HepG2 (cell line): Measurements from ENCODE around the gene CCND1. TPM values are rescaled to one million over a fixed set of nuclear protein-coding genes. Genes with fewer than 3 reads are reported as not detected.

Experiments
- ASH2L ChIP-seq: fragments of 300-600, 200-600 bp; sonication (generic); IDR thresholded peaks from 2 replicates; pipeline ENCODE4 v1.7.0; 2017; ENCODE audit warnings: low read depth, mild to moderate bottlenecking, moderate library complexity, mixed read lengths, low read length; ENCODE audit not compliant: insufficient read length
- BORCS8-MEF2B ChIP-seq: sonication (generic); formaldehyde crosslinking; IDR thresholded peaks from 2 replicates; pipeline ENCODE4 v1.8.0; 2022; ENCODE audit warnings: mild to moderate bottlenecking, missing genetic modification reagents
- BRD4 ChIP-seq: sonication (generic); formaldehyde crosslinking; IDR thresholded peaks from 2 replicates; pipeline ENCODE4 v1.4.0; 2020; ENCODE audit warnings: missing genetic modification reagents
- DR1 ChIP-seq: sonication (generic); formaldehyde crosslinking; IDR thresholded peaks from 2 replicates; pipeline ENCODE4 v1.8.0; 2021; ENCODE audit warnings: mild to moderate bottlenecking, missing genetic modification reagents, inconsistent platforms
- EP300 ChIP-seq, 3 experiments: sonication (generic) in 1 of 3; formaldehyde crosslinking in 1 of 3; IDR thresholded peaks; 2 replicates each; pipeline versions ENCODE4 v1.5.1 to v1.6.1; 2011 to 2020; ENCODE audit warnings: low read depth in 2 of 3, low read length in 2 of 3, borderline replicate concordance in 1 of 3, improper control_type of control experiment in 1 of 3, mild to moderate bottlenecking in 1 of 3, missing genetic modification reagents in 1 of 3, moderate library complexity in 1 of 3
- ERF ChIP-seq: IDR thresholded peaks from 2 replicates; pipeline ENCODE4 v1.6.1; 2018; ENCODE audit warnings: missing biosample characterization, missing genetic modification reagents
- GTF3A ChIP-seq: sonication (generic); formaldehyde crosslinking; conservative IDR thresholded peaks from 2 replicates; pipeline ENCODE4 v1.4.0; 2020; ENCODE audit warnings: mild to moderate bottlenecking, missing genetic modification reagents
- JUNB ChIP-seq: sonication (generic); formaldehyde crosslinking; IDR thresholded peaks from 2 replicates; pipeline ENCODE4 v1.8.0; 2022; ENCODE audit warnings: missing genetic modification reagents, mild to moderate bottlenecking, borderline replicate concordance
- MYC ChIP-seq: sonication (generic); formaldehyde crosslinking; IDR thresholded peaks from 2 replicates; pipeline ENCODE4 v1.9.0; 2021; ENCODE audit warnings: missing genetic modification reagents, borderline replicate concordance
- POLR2A ChIP-seq, 2 experiments: IDR thresholded peaks; 2 replicates each; pipeline ENCODE4 v1.6.1; 2011; ENCODE audit warnings: low read depth in 2 of 2, low read length in 2 of 2, mild to moderate bottlenecking in 1 of 2, moderate library complexity in 1 of 2; ENCODE audit not compliant: insufficient read depth in 1 of 2
- RBFOX2 ChIP-seq: fragments of 200-400 bp; formaldehyde crosslinking; IDR thresholded peaks from 2 replicates; pipeline ENCODE4 v1.6.1; 2017; ENCODE audit warnings: low read depth, mild to moderate bottlenecking, low read length
- SRY ChIP-seq: sonication (generic); formaldehyde crosslinking; IDR thresholded peaks from 2 replicates; pipeline ENCODE4 v1.8.0; 2022; ENCODE audit warnings: mild to moderate bottlenecking, missing genetic modification reagents
- TCF7 ChIP-seq: sonication (generic); IDR thresholded peaks from 2 replicates; pipeline ENCODE4 v1.6.1; 2016; ENCODE audit warnings: antibody characterized with exemption, low read depth
- ZBTB8A ChIP-seq: sonication (generic); formaldehyde crosslinking; IDR thresholded peaks from 2 replicates; pipeline ENCODE4 v1.4.0; 2020; ENCODE audit warnings: mild to moderate bottlenecking, low read depth, missing genetic modification reagents, borderline replicate concordance
- ZNF331 ChIP-seq: sonication (generic); formaldehyde crosslinking; IDR thresholded peaks from 2 replicates; pipeline ENCODE4 v1.4.0; 2020; ENCODE audit warnings: missing genetic modification reagents
- ZNF709 ChIP-seq: sonication (generic); formaldehyde crosslinking; IDR thresholded peaks from 2 replicates; pipeline ENCODE4 v1.5.0; 2020; ENCODE audit warnings: mild to moderate bottlenecking, missing genetic modification reagents
- polyA plus RNA-seq, 8 experiments: library from polyadenylated mRNA; depleted of rRNA in 3 of 8; stranded (reverse) in 7 of 8; unstranded in 1 of 8; fragments of >200 nt; fragmentation: Illumina TruSeq in 4 of 8; extraction: Trizol in 4 of 8; gene quantifications; 2 replicates each; pipeline versions ENCODE4 v1.2.1 to v1.2.3, GENCODE V29; 2011 to 2016; ENCODE audit warnings: low read depth in 4 of 8, missing spikeins in 1 of 8, mixed read lengths in 1 of 8; ENCODE audit not compliant: insufficient read depth in 1 of 8
- total RNA-seq, 5 experiments: library from RNA; depleted of rRNA; stranded (reverse); fragments of >200 nt; fragmentation: Illumina TruSeq; extraction: Trizol; gene quantifications; 2 replicates each; pipeline ENCODE4 v1.2.3, GENCODE V29; 2016; ENCODE audit warnings: low read depth in 1 of 5
- TF ChIP-seq, protein P1 (sequence below): sonication (generic); formaldehyde crosslinking; IDR thresholded peaks from 2 replicates; pipeline ENCODE4 v1.5.1; 2020; ENCODE audit warnings: mild to moderate bottlenecking, missing genetic modification reagents, moderate library complexity
- TF ChIP-seq, protein P2 (sequence below): sonication (generic); formaldehyde crosslinking; IDR thresholded peaks from 2 replicates; pipeline ENCODE4 v1.4.0; 2020; ENCODE audit warnings: missing genetic modification reagents
- TF ChIP-seq, protein P3 (sequence below): sonication (generic); formaldehyde crosslinking; IDR thresholded peaks from 2 replicates; pipeline ENCODE4 v1.4.0; 2020; ENCODE audit warnings: missing genetic modification reagents
- TF ChIP-seq, protein P4 (sequence below): sonication (generic); formaldehyde crosslinking; IDR thresholded peaks from 2 replicates; pipeline ENCODE4 v1.8.1; 2023; ENCODE audit warnings: missing genetic modification reagents, inconsistent platforms, borderline replicate concordance

CCND1 gene
- total and polyA plus RNA-seq, 2 of the 13 experiments (the other 11 are each of a cell fraction or from before 2014, with no cell fraction given) = 107 to 136 TPM

DNA sequence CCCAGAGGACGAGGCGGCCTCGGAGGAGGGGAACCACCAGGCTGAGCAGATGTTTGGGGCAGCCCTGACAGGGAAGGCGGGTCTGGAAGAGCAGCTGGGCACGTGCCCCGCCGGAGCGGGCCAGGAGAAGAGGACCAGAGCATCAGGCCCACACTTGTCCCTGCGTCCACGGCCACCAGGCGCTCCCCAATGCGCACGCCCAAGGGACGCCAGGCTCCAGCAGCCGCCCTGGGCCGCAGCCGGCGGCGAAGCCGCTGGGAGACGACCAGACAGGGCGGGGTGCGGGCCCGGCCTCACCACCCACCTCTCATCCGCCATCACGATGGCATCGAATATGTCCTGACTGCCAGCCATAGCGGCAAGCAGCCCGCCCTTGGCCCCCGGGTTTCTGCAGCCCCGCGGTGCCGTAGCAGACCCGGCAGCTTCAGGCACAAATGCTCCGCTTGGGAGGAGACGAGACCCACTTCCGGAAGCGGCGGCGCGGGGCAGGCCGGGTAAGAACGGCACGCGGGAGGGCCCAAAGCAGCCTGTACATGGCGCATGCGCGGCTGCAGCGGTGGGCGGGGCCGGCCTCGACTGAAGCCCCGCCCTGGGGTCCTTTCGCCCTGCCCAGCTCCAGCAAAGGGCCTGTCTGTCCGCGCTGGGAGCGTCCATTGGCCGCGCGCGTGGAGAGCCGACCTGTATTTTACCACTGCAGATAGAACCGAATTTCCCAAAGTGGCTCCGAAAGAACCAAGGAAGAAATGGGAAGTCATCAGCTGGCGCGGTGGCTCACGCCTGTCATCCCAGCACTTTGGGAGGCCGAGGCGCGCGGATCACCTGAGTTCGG, 34.1 kb downstream of the CCND1 start, which contains the start of gene LTO1 (continued):
- TF ChIP-seq ASH2L (peak; percentile 74), DR1 (peak; percentile 73; the same call in 1 of the 2 replicates), RBFOX2 (peak; percentile 95), ZBTB8A (CRISPR knock-in tag) (no peak), JUNB (CRISPR knock-in tag) (no peak), EP300 (IDR thresholded peaks at IDR 0.05; ENCODE audit: low read depth in 2 of 2, low read length in 2 of 2) (peak in 1 of 2 experiments; percentile 25; a peak in 2 of 4 replicates), EP300 (CRISPR knock-in tag; IDR thresholded peaks at IDR 0.05; ENCODE audit: borderline replicate concordance) (peak; percentile 50; the same call in 1 of the 2 replicates), GTF3A (CRISPR knock-in tag) (no peak; the same call in 1 of the 2 replicates), BRD4 (CRISPR knock-in tag) (0 out of 2 replicates have a peak, but pooled peaks have one; percentile 37), ERF (peak; percentile 70), BORCS8-MEF2B (CRISPR knock-in tag) (peak; percentile 90), POLR2A (IDR thresholded peaks at IDR 0.05; ENCODE audit: insufficient read depth in 1 of 2, low read depth in 2 of 2, low read length in 2 of 2) (peak; percentile 68 to 85), ZNF331 (CRISPR knock-in tag) (peak; percentile 61; the same call in 1 of the 2 replicates), TCF7 (no peak; the same call in 1 of the 2 replicates), MYC (CRISPR knock-in tag) (peak; percentile 68), ZNF709 (CRISPR knock-in tag) (peak; percentile 40; the same call in 1 of the 2 replicates), SRY (CRISPR knock-in tag) (peak; percentile 65; the same call in 1 of the 2 replicates)
- TF ChIP-seq, protein P1, sequence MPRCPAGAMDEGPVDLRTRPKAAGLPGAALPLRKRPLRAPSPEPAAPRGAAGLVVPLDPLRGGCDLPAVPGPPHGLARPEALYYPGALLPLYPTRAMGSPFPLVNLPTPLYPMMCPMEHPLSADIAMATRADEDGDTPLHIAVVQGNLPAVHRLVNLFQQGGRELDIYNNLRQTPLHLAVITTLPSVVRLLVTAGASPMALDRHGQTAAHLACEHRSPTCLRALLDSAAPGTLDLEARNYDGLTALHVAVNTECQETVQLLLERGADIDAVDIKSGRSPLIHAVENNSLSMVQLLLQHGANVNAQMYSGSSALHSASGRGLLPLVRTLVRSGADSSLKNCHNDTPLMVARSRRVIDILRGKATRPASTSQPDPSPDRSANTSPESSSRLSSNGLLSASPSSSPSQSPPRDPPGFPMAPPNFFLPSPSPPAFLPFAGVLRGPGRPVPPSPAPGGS (CRISPR knock-in tag) = peak; percentile 49; the same call in 1 of the 2 replicates
- TF ChIP-seq, protein P2, sequence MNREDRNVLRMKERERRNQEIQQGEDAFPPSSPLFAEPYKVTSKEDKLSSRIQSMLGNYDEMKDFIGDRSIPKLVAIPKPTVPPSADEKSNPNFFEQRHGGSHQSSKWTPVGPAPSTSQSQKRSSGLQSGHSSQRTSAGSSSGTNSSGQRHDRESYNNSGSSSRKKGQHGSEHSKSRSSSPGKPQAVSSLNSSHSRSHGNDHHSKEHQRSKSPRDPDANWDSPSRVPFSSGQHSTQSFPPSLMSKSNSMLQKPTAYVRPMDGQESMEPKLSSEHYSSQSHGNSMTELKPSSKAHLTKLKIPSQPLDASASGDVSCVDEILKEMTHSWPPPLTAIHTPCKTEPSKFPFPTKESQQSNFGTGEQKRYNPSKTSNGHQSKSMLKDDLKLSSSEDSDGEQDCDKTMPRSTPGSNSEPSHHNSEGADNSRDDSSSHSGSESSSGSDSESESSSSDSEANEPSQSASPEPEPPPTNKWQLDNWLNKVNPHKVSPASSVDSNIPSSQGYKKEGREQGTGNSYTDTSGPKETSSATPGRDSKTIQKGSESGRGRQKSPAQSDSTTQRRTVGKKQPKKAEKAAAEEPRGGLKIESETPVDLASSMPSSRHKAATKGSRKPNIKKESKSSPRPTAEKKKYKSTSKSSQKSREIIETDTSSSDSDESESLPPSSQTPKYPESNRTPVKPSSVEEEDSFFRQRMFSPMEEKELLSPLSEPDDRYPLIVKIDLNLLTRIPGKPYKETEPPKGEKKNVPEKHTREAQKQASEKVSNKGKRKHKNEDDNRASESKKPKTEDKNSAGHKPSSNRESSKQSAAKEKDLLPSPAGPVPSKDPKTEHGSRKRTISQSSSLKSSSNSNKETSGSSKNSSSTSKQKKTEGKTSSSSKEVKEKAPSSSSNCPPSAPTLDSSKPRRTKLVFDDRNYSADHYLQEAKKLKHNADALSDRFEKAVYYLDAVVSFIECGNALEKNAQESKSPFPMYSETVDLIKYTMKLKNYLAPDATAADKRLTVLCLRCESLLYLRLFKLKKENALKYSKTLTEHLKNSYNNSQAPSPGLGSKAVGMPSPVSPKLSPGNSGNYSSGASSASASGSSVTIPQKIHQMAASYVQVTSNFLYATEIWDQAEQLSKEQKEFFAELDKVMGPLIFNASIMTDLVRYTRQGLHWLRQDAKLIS (CRISPR knock-in tag) = peak; percentile 69; the same call in 1 of the 2 replicates
- TF ChIP-seq, protein P3, sequence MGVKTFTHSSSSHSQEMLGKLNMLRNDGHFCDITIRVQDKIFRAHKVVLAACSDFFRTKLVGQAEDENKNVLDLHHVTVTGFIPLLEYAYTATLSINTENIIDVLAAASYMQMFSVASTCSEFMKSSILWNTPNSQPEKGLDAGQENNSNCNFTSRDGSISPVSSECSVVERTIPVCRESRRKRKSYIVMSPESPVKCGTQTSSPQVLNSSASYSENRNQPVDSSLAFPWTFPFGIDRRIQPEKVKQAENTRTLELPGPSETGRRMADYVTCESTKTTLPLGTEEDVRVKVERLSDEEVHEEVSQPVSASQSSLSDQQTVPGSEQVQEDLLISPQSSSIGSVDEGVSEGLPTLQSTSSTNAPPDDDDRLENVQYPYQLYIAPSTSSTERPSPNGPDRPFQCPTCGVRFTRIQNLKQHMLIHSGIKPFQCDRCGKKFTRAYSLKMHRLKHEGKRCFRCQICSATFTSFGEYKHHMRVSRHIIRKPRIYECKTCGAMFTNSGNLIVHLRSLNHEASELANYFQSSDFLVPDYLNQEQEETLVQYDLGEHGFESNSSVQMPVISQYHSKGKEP (CRISPR knock-in tag) = no peak
- TF ChIP-seq, protein P4, sequence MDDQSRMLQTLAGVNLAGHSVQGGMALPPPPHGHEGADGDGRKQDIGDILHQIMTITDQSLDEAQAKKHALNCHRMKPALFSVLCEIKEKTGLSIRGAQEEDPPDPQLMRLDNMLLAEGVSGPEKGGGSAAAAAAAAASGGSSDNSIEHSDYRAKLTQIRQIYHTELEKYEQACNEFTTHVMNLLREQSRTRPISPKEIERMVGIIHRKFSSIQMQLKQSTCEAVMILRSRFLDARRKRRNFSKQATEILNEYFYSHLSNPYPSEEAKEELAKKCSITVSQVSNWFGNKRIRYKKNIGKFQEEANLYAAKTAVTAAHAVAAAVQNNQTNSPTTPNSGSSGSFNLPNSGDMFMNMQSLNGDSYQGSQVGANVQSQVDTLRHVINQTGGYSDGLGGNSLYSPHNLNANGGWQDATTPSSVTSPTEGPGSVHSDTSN (CRISPR knock-in tag) = no peak
